HEK293 (cell line): Measurements from ENCODE around the gene FAM120B.

ENCODE experiments used
- CTCF ChIA-PET: fragments of 350-600 bp; formaldehyde crosslinking; extraction: SDS; loops from one replicate; lab custom pipeline; 2021; ENCODE audit warnings: antibody characterized with exemption; lab: Yijun Ruan, JAX
- POLR2A ChIA-PET: fragments of 300-600 bp; formaldehyde crosslinking; extraction: SDS; loops from one replicate; lab custom pipeline; 2020; ENCODE audit warnings: antibody characterized with exemption, inconsistent platforms; lab: Yijun Ruan, JAX
- H3K27ac ChIP-seq: fragments of 200-500 bp; sonication (Bioruptor generic); 2 replicates; pipeline ENCODE4 v1.5.1; 2014; ENCODE audit warnings: low read depth, low read length, control low read depth, inconsistent platforms; ENCODE audit errors: extremely low read depth
- H3K36me3 ChIP-seq, 2 experiments: fragments of 200-500 bp in 1 of 2; sonication (Bioruptor generic) in 1 of 2; 1 replicate in 1 of 2; 2 replicates in 1 of 2; pipeline ENCODE4 v1.5.1; 2014 to 2017; ENCODE audit warnings: inconsistent platforms in 2 of 2, low read length in 2 of 2; ENCODE audit not compliant: control insufficient read depth in 2 of 2, insufficient read depth in 1 of 2
- H3K4me1 ChIP-seq: fragments of 200-500 bp; sonication (Bioruptor generic); 2 replicates; pipeline ENCODE4 v1.5.1; 2014; ENCODE audit warnings: mild to moderate bottlenecking, low read length, inconsistent platforms; ENCODE audit not compliant: control insufficient read depth, insufficient read depth
- H3K4me3 ChIP-seq: 2 replicates; pipeline ENCODE4 v1.5.1; 2011; ENCODE audit warnings: low read depth, mild to moderate bottlenecking, control low read depth, low read length, moderate library complexity
- H3K9me3 ChIP-seq: fragments of 200-500 bp; sonication (Bioruptor generic); 2 replicates; pipeline ENCODE4 v1.5.1; 2014; ENCODE audit warnings: low read depth, low read length, inconsistent platforms; ENCODE audit not compliant: control insufficient read depth, insufficient read depth
- ATF2 ChIP-seq: fragments of 450-650 bp; formaldehyde crosslinking; IDR thresholded peaks from 2 replicates; pipeline ENCODE4 v1.5.1; 2016; ENCODE audit warnings: missing biosample characterization, missing genetic modification characterization, low read depth
- BCL11A ChIP-seq: fragments of 450-650 bp; formaldehyde crosslinking; IDR thresholded peaks from 2 replicates; pipeline ENCODE4 v1.5.1; 2016; ENCODE audit warnings: low read depth, missing biosample characterization, missing genetic modification characterization
- EGR2 ChIP-seq: fragments of 450-650 bp; formaldehyde crosslinking; IDR thresholded peaks from 2 replicates; pipeline ENCODE4 v1.5.1; 2016; ENCODE audit warnings: low read depth, missing biosample characterization, missing genetic modification characterization
- HOXA7 ChIP-seq: sonication (generic); formaldehyde crosslinking; IDR thresholded peaks from 2 replicates; pipeline ENCODE4 v1.8.1; 2022; ENCODE audit warnings: missing genetic modification reagents, borderline replicate concordance
- PRDM1 ChIP-seq: fragments of 450-650 bp; formaldehyde crosslinking; IDR thresholded peaks from 2 replicates; pipeline ENCODE4; 2016; ENCODE audit warnings: missing biosample characterization, missing genetic modification characterization
- PRDM10 ChIP-seq: fragments of 450-650 bp; formaldehyde crosslinking; IDR thresholded peaks from 2 replicates; pipeline ENCODE4 v1.5.1; 2016; ENCODE audit warnings: missing biosample characterization, missing genetic modification characterization
- SCRT1 ChIP-seq: fragments of 450-650 bp; formaldehyde crosslinking; IDR thresholded peaks from 2 replicates; pipeline ENCODE4 v1.5.1; 2016; ENCODE audit warnings: missing biosample characterization, missing genetic modification characterization, borderline replicate concordance
- ZBTB48 ChIP-seq: fragments of 450-650 bp; formaldehyde crosslinking; IDR thresholded peaks from 2 replicates; pipeline ENCODE4 v1.5.1; 2016; ENCODE audit warnings: missing biosample characterization, missing genetic modification characterization
- ZBTB6 ChIP-seq: fragments of 450-650 bp; formaldehyde crosslinking; IDR thresholded peaks from 2 replicates; pipeline ENCODE4 v1.5.1; 2017; ENCODE audit warnings: missing biosample characterization, missing genetic modification characterization
- ZNF184 ChIP-seq: fragments of 450-650 bp; IDR thresholded peaks from 2 replicates; pipeline ENCODE4 v1.5.1; 2018; ENCODE audit warnings: missing biosample characterization, mild to moderate bottlenecking, missing genetic modification characterization
- ZNF324 ChIP-seq: fragments of 450-650 bp; formaldehyde crosslinking; IDR thresholded peaks from 2 replicates; pipeline ENCODE4 v1.5.1; 2016; ENCODE audit warnings: missing biosample characterization, missing genetic modification characterization
- ZNF350 ChIP-seq: fragments of 450-650 bp; formaldehyde crosslinking; IDR thresholded peaks from 2 replicates; pipeline ENCODE4 v1.5.0; 2017; ENCODE audit warnings: missing biosample characterization, mild to moderate bottlenecking, missing genetic modification characterization
- ZNF398 ChIP-seq: fragments of 450-650 bp; formaldehyde crosslinking; IDR thresholded peaks from 2 replicates; pipeline ENCODE4 v1.5.1; 2017; ENCODE audit warnings: missing biosample characterization, missing genetic modification characterization
- ZNF501 ChIP-seq: fragments of 450-650 bp; formaldehyde crosslinking; IDR thresholded peaks from 2 replicates; pipeline ENCODE4 v1.5.1; 2016; ENCODE audit warnings: missing biosample characterization, missing genetic modification characterization
- ZNF514 ChIP-seq: fragments of 450-650 bp; formaldehyde crosslinking; IDR thresholded peaks from 2 replicates; pipeline ENCODE4 v1.5.1; 2016; ENCODE audit warnings: missing biosample characterization, missing genetic modification characterization
- ZNF529 ChIP-seq: fragments of 450-650 bp; formaldehyde crosslinking; IDR thresholded peaks from 2 replicates; pipeline ENCODE4 v1.5.1; 2017; ENCODE audit warnings: missing genetic modification characterization, missing biosample characterization; ENCODE audit not compliant: insufficient replicate concordance
- ZNF558 ChIP-seq: fragments of 450-650 bp; formaldehyde crosslinking; IDR thresholded peaks from 2 replicates; pipeline ENCODE4 v1.5.1; 2016; ENCODE audit warnings: missing biosample characterization, missing genetic modification characterization
- ZNF654 ChIP-seq: fragments of 450-650 bp; formaldehyde crosslinking; IDR thresholded peaks from 2 replicates; pipeline ENCODE4 v1.5.1; 2016; ENCODE audit warnings: low read depth, missing biosample characterization, missing genetic modification characterization
- ZNF76 ChIP-seq: fragments of 450-650 bp; formaldehyde crosslinking; IDR thresholded peaks from 2 replicates; pipeline ENCODE4; 2016; ENCODE audit warnings: low read depth, missing biosample characterization, missing genetic modification characterization, borderline replicate concordance

The FAM120B gene

GRCh38 chr6:170450916-170451761, 144.6 kb downstream of the FAM120B start:
- H3K4me1 ChIP-seq, result no peaks in the 10 kb centered on the region
- no peaks in the 10 kb centered on the region for H3K9me3 ChIP-seq
- POLR2A ChIA-PET, result no interaction called here
- H3K27ac ChIP-seq, result no peak overlapping the region
- TF ChIP-seq ZBTB48 (tag by site-specific recombination), result no peak
- TF ChIP-seq ZBTB6 (tag by site-specific recombination), result no peak
- TF ChIP-seq BCL11A (tag by site-specific recombination), result no peak
- TF ChIP-seq ZNF654 (tag by site-specific recombination), result no peak
- no peak for TF ChIP-seq ZNF529 (tag by site-specific recombination)
- TF ChIP-seq, all 188 proteins: peak for 0
- Histone ChIP-seq H3K36me3 (no peaks in the 10 kb centered on the region), H3K4me3 (no peak overlapping the region)
- CTCF ChIA-PET, result interaction anchor here (1.1 to 1.4 kb wide), 2 partner anchors 12 to 13 kb away, joined by 3 to 4 read pairs; no protein-coding TSS in a partner anchor

- CTCF ChIA-PET, result interaction anchor here (0.6 to 1.4 kb wide), 4 partner anchors 12 to 78 kb away, joined by 3 to 4 read pairs (median 3); no protein-coding TSS in a partner anchor
- Histone ChIP-seq H3K4me3 (no peak overlapping the region), H3K9me3 (no peaks in the 10 kb centered on the region), H3K36me3 (no peaks in the 10 kb centered on the region)
- TF ChIP-seq PRDM10 (tag by site-specific recombination) (no peak), ZNF76 (tag by site-specific recombination) (no peak), ZNF184 (tag by site-specific recombination) (no peak), SCRT1 (no peak)
- TF ChIP-seq, all 188 proteins: peak for 0
- Histone ChIP-seq H3K27ac (no peak overlapping the region), H3K4me1 (no peaks in the 10 kb centered on the region)
- POLR2A ChIA-PET, result no interaction called here
These were observed 145.4 kb downstream of the FAM120B start for GRCh38 chr6:170451762-170452651.

GRCh38 chr6:170452767-170453545, 146.4 kb downstream of the FAM120B start:
- no peak overlapping the region for H3K27ac ChIP-seq
- no peaks in the 10 kb centered on the region for H3K9me3 ChIP-seq
- POLR2A ChIA-PET, result no interaction called here
- H3K36me3 ChIP-seq, result no peaks in the 10 kb centered on the region
- CTCF ChIA-PET, result no interaction called here
- H3K4me1 ChIP-seq, result no peaks in the 10 kb centered on the region
- no peak overlapping the region for H3K4me3 ChIP-seq
- no peak for TF ChIP-seq ATF2 (tag by site-specific recombination)
- no peak for TF ChIP-seq ZNF514
- TF ChIP-seq ZNF350 (tag by site-specific recombination), result no peak
- no peak for TF ChIP-seq ZNF558 (tag by site-specific recombination)
- TF ChIP-seq ZNF398 (tag by site-specific recombination), result no peak
- TF ChIP-seq ZNF501 (tag by site-specific recombination), result no peak
- no peak for TF ChIP-seq HOXA7 (CRISPR knock-in tag)
- TF ChIP-seq PRDM1, result peak; percentile 66; the same call in 1 of the 2 replicates
- no peak for TF ChIP-seq ZNF324 (tag by site-specific recombination)
- peak; percentile 82 for TF ChIP-seq EGR2 (tag by site-specific recombination)
